ENCODE results near the gene PRXL2B.

DNA sequence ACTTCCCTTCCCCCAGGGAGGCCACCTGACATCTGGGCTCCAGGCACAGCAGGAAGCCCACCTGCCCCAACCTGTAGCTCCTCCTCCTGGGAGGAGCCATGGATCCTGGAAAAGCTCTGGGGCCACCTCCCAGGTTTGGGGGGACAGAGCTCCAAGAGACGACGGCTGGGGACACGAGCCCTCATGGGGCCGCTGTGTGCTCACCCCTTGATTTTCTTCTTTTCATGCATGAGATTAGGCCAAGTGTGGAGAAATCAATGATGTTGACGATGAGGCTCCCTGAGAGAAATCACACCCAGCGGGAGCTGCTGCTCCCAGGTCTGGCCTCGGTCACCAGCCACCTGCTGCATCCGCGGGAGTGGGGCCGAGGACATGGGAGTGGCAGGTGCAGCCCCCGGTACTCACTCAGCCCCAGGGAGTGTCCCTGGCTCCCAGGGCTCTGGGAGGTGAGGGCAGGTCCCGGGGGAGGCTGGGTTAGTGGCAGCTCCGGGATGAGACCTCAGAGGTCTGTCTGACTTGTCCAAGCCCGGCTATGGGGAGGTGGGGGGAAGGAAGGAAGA, 21.7 kb upstream of the PRXL2B start:
- TF ChIP-seq, protein P1, sequence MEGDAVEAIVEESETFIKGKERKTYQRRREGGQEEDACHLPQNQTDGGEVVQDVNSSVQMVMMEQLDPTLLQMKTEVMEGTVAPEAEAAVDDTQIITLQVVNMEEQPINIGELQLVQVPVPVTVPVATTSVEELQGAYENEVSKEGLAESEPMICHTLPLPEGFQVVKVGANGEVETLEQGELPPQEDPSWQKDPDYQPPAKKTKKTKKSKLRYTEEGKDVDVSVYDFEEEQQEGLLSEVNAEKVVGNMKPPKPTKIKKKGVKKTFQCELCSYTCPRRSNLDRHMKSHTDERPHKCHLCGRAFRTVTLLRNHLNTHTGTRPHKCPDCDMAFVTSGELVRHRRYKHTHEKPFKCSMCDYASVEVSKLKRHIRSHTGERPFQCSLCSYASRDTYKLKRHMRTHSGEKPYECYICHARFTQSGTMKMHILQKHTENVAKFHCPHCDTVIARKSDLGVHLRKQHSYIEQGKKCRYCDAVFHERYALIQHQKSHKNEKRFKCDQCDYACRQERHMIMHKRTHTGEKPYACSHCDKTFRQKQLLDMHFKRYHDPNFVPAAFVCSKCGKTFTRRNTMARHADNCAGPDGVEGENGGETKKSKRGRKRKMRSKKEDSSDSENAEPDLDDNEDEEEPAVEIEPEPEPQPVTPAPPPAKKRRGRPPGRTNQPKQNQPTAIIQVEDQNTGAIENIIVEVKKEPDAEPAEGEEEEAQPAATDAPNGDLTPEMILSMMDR (IDR thresholded peaks at IDR 0.05; ENCODE audit: insufficient read depth, low read length), result no peak
- no peak for TF ChIP-seq POLR2AphosphoS5 (IDR thresholded peaks at IDR 0.05; ENCODE audit: low read depth)
- TF ChIP-seq, protein P2, sequence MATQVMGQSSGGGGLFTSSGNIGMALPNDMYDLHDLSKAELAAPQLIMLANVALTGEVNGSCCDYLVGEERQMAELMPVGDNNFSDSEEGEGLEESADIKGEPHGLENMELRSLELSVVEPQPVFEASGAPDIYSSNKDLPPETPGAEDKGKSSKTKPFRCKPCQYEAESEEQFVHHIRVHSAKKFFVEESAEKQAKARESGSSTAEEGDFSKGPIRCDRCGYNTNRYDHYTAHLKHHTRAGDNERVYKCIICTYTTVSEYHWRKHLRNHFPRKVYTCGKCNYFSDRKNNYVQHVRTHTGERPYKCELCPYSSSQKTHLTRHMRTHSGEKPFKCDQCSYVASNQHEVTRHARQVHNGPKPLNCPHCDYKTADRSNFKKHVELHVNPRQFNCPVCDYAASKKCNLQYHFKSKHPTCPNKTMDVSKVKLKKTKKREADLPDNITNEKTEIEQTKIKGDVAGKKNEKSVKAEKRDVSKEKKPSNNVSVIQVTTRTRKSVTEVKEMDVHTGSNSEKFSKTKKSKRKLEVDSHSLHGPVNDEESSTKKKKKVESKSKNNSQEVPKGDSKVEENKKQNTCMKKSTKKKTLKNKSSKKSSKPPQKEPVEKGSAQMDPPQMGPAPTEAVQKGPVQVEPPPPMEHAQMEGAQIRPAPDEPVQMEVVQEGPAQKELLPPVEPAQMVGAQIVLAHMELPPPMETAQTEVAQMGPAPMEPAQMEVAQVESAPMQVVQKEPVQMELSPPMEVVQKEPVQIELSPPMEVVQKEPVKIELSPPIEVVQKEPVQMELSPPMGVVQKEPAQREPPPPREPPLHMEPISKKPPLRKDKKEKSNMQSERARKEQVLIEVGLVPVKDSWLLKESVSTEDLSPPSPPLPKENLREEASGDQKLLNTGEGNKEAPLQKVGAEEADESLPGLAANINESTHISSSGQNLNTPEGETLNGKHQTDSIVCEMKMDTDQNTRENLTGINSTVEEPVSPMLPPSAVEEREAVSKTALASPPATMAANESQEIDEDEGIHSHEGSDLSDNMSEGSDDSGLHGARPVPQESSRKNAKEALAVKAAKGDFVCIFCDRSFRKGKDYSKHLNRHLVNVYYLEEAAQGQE (IDR thresholded peaks at IDR 0.05; ENCODE audit: insufficient replicate concordance, low read depth), result no peak
